GM18873 (cell line): Measurements from ENCODE around the gene GPR42.
"Not testable (repeated sequence)": the region's sequence is repeated elsewhere in the genome, so short reads cannot be mapped to it uniquely, and the experiment has no call there.

Source experiments
- ATAC-seq: cut with Tn5 transposase; IDR thresholded peaks from one replicate; pipeline ENCODE4 v1.9.1; 2021; ENCODE audit warnings: mild to moderate bottlenecking, moderate library complexity, moderate number of reproducible peaks; ENCODE audit not compliant: unreplicated experiment, low FRiP score

The GPR42 gene

GRCh38 chr19:35346193-35347052 is 24.4 kb upstream of the GPR42 start:
- no peak for ATAC-seq

GRCh38 chr19:35347171-35347929 is 23.5 kb upstream of the GPR42 start, which contains the start of gene FFAR1:
FFAR1 (plus strand) TSS chr19:35347902; CDS start chr19:35351552, 3,650 bp downstream.
- ATAC-seq, result peak; percentile 62

GRCh38 chr19:35347930-35348298 is 23.0 kb upstream of the GPR42 start:
- no peak for ATAC-seq

GRCh38 chr19:35348911-35349611 is 21.8 kb upstream of the GPR42 start:
- no peak for ATAC-seq

GRCh38 chr19:35349614-35350521 is 21.0 kb upstream of the GPR42 start:
- no peak for ATAC-seq

- ATAC-seq, result no peak
These were observed 20.3 kb upstream of the GPR42 start for GRCh38 chr19:35350591-35350990.

GRCh38 chr19:35351411-35352176 is 19.3 kb upstream of the GPR42 start:
- no peak for ATAC-seq

GRCh38 chr19:35352177-35352447 is 18.8 kb upstream of the GPR42 start:
- ATAC-seq, result no peak

GRCh38 chr19:35352448-35353304 is 18.2 kb upstream of the GPR42 start:
- ATAC-seq, result no peak

- ATAC-seq, result no peak
These were observed 17.2 kb upstream of the GPR42 start for GRCh38 chr19:35353635-35354034.

- no peak for ATAC-seq
These were observed 16.0 kb upstream of the GPR42 start for GRCh38 chr19:35354898-35355297.

- no peak for ATAC-seq
These were observed 14.9 kb upstream of the GPR42 start for GRCh38 chr19:35355791-35356460.

GRCh38 chr19:35357867-35358573 is 12.8 kb upstream of the GPR42 start, which contains the start of gene FFAR3:
FFAR3 (plus strand) TSS chr19:35358460; CDS start chr19:35358891, 431 bp downstream.
- ATAC-seq, result no peak

GRCh38 chr19:35358834-35359233 is 12.0 kb upstream of the GPR42 start:
- ATAC-seq, result not testable (repeated sequence)

- ATAC-seq, result not testable (repeated sequence)
These were observed 11.5 kb upstream of the GPR42 start for GRCh38 chr19:35359395-35359794.

- ATAC-seq, result not testable (repeated sequence)
These were observed 10.8 kb upstream of the GPR42 start for GRCh38 chr19:35360081-35360480.

GRCh38 chr19:35360880-35361420 is 9.9 kb upstream of the GPR42 start:
- ATAC-seq, result no peak
